ENCODE measurements around the gene SPNS3. TPM values are rescaled to one million over a fixed set of nuclear protein-coding genes. Genes with fewer than 3 reads are reported as not detected.

Gene SPNS3
- total RNA-seq, 2 experiments from 2014 or later: 51.2 to 54.6 TPM

- Histone ChIP-seq H3K4me1 (ENCODE audit: insufficient read depth, low read length, poor library complexity, severe bottlenecking) (peaks cover 25% of the 10 kb centered on the region), H3K4me2 (ENCODE audit: low read length) (no peak overlapping the region), H3K9me3 (ENCODE audit: low read length) (no peaks in the 10 kb centered on the region), H3K27ac (ENCODE audit: low read depth, low read length, poor library complexity, severe bottlenecking) (no peak overlapping the region), H3K79me2 (ENCODE audit: insufficient read depth, low read depth, low read length) (no peaks in the 10 kb centered on the region; the same call in 1 of the 2 replicates), H4K20me1 (ENCODE audit: insufficient read depth, low read length) (no peaks in the 10 kb centered on the region), H3K36me3 (ENCODE audit: insufficient read depth, low read length) (peaks cover 4% of the 10 kb centered on the region; the same call in 1 of the 2 replicates), H2AFZ (ENCODE audit: low read length) (no peak overlapping the region), H3K9me2 (ENCODE audit: insufficient read depth, low read length) (no peaks in the 10 kb centered on the region), H3K4me3 (ENCODE audit: low read depth, low read length, poor library complexity, severe bottlenecking) (no peak overlapping the region)
- DNase-seq (ENCODE audit: low spot score): no peak
- TF ChIP-seq EZH2phosphoT487 (IDR thresholded peaks at IDR 0.05; ENCODE audit: borderline replicate concordance, low read depth, low read length) (no peak), CTCF (conservative IDR thresholded peaks at IDR 0.05; ENCODE audit: low read length) (no peak)
- BruUV-seq (replicated peaks): TSS peak; percentile 59
- POLR2A ChIA-PET: no interaction called here
- CTCF ChIA-PET (ENCODE audit: unreplicated experiment): interaction anchor here (0.6 kb wide), 1 partner anchor 19 kb away, joined by 3 read pairs; no protein-coding TSS in a partner anchor
- intact Hi-C loops (cut with micrococcal nuclease; ENCODE audit: unreplicated experiment): no loop called here
These were observed 7.2 kb downstream of the SPNS3 start for GRCh38 chr17:4440690-4441686.

DNA sequence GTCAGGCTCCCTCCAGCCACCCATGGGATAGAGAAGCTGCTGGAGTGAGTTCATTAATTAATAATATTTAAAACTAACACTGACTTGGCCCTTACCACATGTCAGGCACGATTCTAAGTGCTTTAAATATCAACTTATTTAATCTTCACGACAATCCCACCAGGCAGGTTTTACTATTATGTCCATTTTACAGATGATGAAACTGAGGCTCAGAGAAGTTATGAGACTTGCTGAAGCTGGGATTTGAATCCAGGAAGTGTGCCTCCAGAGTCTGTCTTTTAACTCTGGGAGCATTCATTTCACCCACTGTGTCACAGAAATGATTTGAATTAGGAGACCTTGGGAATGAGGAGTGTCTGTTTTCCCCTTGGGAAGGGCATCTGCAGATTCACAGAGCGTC, 8.8 kb downstream of the SPNS3 start:
- no TSS peak for BruUV-seq (replicated peaks)
- peaks cover 9% of the 10 kb centered on the region for H3K4me1 ChIP-seq (ENCODE audit: insufficient read depth, low read length, poor library complexity, severe bottlenecking)
- no peaks in the 10 kb centered on the region for H4K20me1 ChIP-seq (ENCODE audit: insufficient read depth, low read length)
- POLR2A ChIA-PET: no interaction called here
- DNase-seq (ENCODE audit: low spot score): no peak
- H3K4me3 ChIP-seq (ENCODE audit: low read depth, low read length, poor library complexity, severe bottlenecking): no peak overlapping the region
- intact Hi-C loops (cut with micrococcal nuclease; ENCODE audit: unreplicated experiment): no loop called here
- H3K27ac ChIP-seq (ENCODE audit: low read depth, low read length, poor library complexity, severe bottlenecking): no peak overlapping the region
- no peak overlapping the region for H2AFZ ChIP-seq (ENCODE audit: low read length)
- H3K36me3 ChIP-seq (ENCODE audit: insufficient read depth, low read length): peaks cover 11% of the 10 kb centered on the region; the same call in 1 of the 2 replicates
- H3K4me2 ChIP-seq (ENCODE audit: low read length): no peak overlapping the region
- no peaks in the 10 kb centered on the region; the same call in 1 of the 2 replicates for H3K79me2 ChIP-seq (ENCODE audit: insufficient read depth, low read depth, low read length)
- CTCF ChIA-PET (ENCODE audit: unreplicated experiment): no interaction called here
- TF ChIP-seq CTCF (conservative IDR thresholded peaks at IDR 0.05; ENCODE audit: low read length) (no peak), EZH2phosphoT487 (IDR thresholded peaks at IDR 0.05; ENCODE audit: borderline replicate concordance, low read depth, low read length) (no peak)
- H3K9me2 ChIP-seq (ENCODE audit: insufficient read depth, low read length): no peaks in the 10 kb centered on the region
- no peaks in the 10 kb centered on the region for H3K9me3 ChIP-seq (ENCODE audit: low read length)

- POLR2A ChIA-PET: no interaction called here
- BruUV-seq (replicated peaks): TSS peak; percentile 67
- peaks cover under 1% of the 10 kb centered on the region for H3K4me1 ChIP-seq (ENCODE audit: insufficient read depth, low read length, poor library complexity, severe bottlenecking)
These were observed 9.7 kb downstream of the SPNS3 start for GRCh38 chr17:4443476-4443875.

More at GRCh38 chr17:4443476-4443875, 9.7 kb downstream of the SPNS3 start:
- H3K9me3 ChIP-seq (ENCODE audit: low read length): no peaks in the 10 kb centered on the region
- TF ChIP-seq EZH2phosphoT487 (IDR thresholded peaks at IDR 0.05; ENCODE audit: borderline replicate concordance, low read depth, low read length): no peak
- peaks cover 11% of the 10 kb centered on the region; the same call in 1 of the 2 replicates for H3K36me3 ChIP-seq (ENCODE audit: insufficient read depth, low read length)
- H2AFZ ChIP-seq (ENCODE audit: low read length): no peak overlapping the region
- H3K4me2 ChIP-seq (ENCODE audit: low read length): no peak overlapping the region
- DNase-seq (ENCODE audit: low spot score): no peak
- H3K27ac ChIP-seq (ENCODE audit: low read depth, low read length, poor library complexity, severe bottlenecking): no peak overlapping the region
- no peak overlapping the region for H3K4me3 ChIP-seq (ENCODE audit: low read depth, low read length, poor library complexity, severe bottlenecking)
- CTCF ChIA-PET (ENCODE audit: unreplicated experiment): no interaction called here
- H4K20me1 ChIP-seq (ENCODE audit: insufficient read depth, low read length): no peaks in the 10 kb centered on the region
- H3K79me2 ChIP-seq (ENCODE audit: insufficient read depth, low read depth, low read length): no peaks in the 10 kb centered on the region
- no peaks in the 10 kb centered on the region for H3K9me2 ChIP-seq (ENCODE audit: insufficient read depth, low read length)
- intact Hi-C loops (cut with micrococcal nuclease; ENCODE audit: unreplicated experiment): no loop called here

Data from OCI-LY7 (cell line).